ENCODE data around the gene COBLL1. TPM values are rescaled to one million over a fixed set of nuclear protein-coding genes. Genes with fewer than 3 reads are reported as not detected.
A peak's percentile ranks its signal among the peaks of the same experiment; 100 is the strongest.

Gene COBLL1
- total RNA-seq, 2 donors from 2014 or later, result 16.5 to 17.3 TPM

- WGBS, 2 experiments (ENCODE audit: insufficient coverage in 1 of 2, insufficient read length in 1 of 2), result 52 to 88% methylated on average over 2 to 8 of the region's 9 CpGs
Measured at GRCh38 chr2:164780611-164781178, 60.9 kb downstream of the COBLL1 start.

GRCh38 chr2:164779383-164780057 lies 62.1 kb downstream of the COBLL1 start:
- peaks cover 20% of the 10 kb centered on the region for H3K4me1 ChIP-seq (ENCODE audit: control insufficient read depth, insufficient read depth, low read length)
- 70 to 80% methylated on average over 4 to 7 of the region's 7 CpGs for WGBS, 2 experiments (ENCODE audit: insufficient coverage in 1 of 2, insufficient read length in 1 of 2)
- TF ChIP-seq CTCF (conservative IDR thresholded peaks at IDR 0.05), result no peak
- Mint-ChIP-seq H3K27me3 (ENCODE audit: insufficient read depth) (no peaks in the 10 kb centered on the region), H3K4me1 (peaks cover 50% of the 10 kb centered on the region), H3K27ac (peak overlapping the region; percentile 95), H3K4me3 (no peak overlapping the region), H3K9me3 (no peaks in the 10 kb centered on the region), H3K36me3 (ENCODE audit: low read depth) (no peaks in the 10 kb centered on the region)
- no peaks in the 10 kb centered on the region for H3K36me3 ChIP-seq (ENCODE audit: control insufficient read depth, insufficient read depth, low read length)
- no peak overlapping the region for H3K27ac ChIP-seq (ENCODE audit: low read depth, low read length)
- H3K9ac ChIP-seq (ENCODE audit: extremely low read depth, low read length, poor library complexity, severe bottlenecking), result no peak overlapping the region
- H3K27me3 ChIP-seq (ENCODE audit: control insufficient read depth, insufficient read depth, low read length, poor library complexity, severe bottlenecking), result no peaks in the 10 kb centered on the region
- H3K9me3 ChIP-seq (ENCODE audit: control insufficient read depth, low read length), result no peaks in the 10 kb centered on the region
- DNase-seq, result no peak
- no peak overlapping the region for H3K4me3 ChIP-seq (ENCODE audit: low read length)

More at GRCh38 chr2:164780611-164781178, 60.9 kb downstream of the COBLL1 start:
- Histone ChIP-seq H3K4me1 (ENCODE audit: control insufficient read depth, insufficient read depth, low read length) (peaks cover 16% of the 10 kb centered on the region), H3K4me3 (ENCODE audit: low read length) (peak overlapping the region; percentile 25), H3K27ac (ENCODE audit: low read depth, low read length) (peak overlapping the region; percentile 3), H3K36me3 (ENCODE audit: control insufficient read depth, insufficient read depth, low read length) (no peaks in the 10 kb centered on the region), H3K27me3 (ENCODE audit: control insufficient read depth, insufficient read depth, low read length, poor library complexity, severe bottlenecking) (no peaks in the 10 kb centered on the region), H3K9me3 (ENCODE audit: control insufficient read depth, low read length) (no peaks in the 10 kb centered on the region), H3K9ac (ENCODE audit: extremely low read depth, low read length, poor library complexity, severe bottlenecking) (peak overlapping the region; percentile 80)
- Mint-ChIP-seq H3K4me1 (peaks cover 48% of the 10 kb centered on the region), H3K4me3 (no peak overlapping the region), H3K27ac (peak overlapping the region; percentile 95), H3K27me3 (ENCODE audit: insufficient read depth) (no peaks in the 10 kb centered on the region), H3K9me3 (no peaks in the 10 kb centered on the region), H3K36me3 (ENCODE audit: low read depth) (no peaks in the 10 kb centered on the region)
- no peak for TF ChIP-seq CTCF (conservative IDR thresholded peaks at IDR 0.05)
- DNase-seq, result peak; percentile 75

- H3K4me1 ChIP-seq (ENCODE audit: control insufficient read depth, insufficient read depth, low read length), result peaks cover 20% of the 10 kb centered on the region
- no peaks in the 10 kb centered on the region for H3K9me3 Mint-ChIP-seq
- no peaks in the 10 kb centered on the region for H3K27me3 ChIP-seq (ENCODE audit: control insufficient read depth, insufficient read depth, low read length, poor library complexity, severe bottlenecking)
- H3K4me3 ChIP-seq (ENCODE audit: low read length), result no peak overlapping the region
- no peaks in the 10 kb centered on the region for H3K36me3 Mint-ChIP-seq (ENCODE audit: low read depth)
- H3K27ac Mint-ChIP-seq, result peak overlapping the region; percentile 15
- TF ChIP-seq CTCF (conservative IDR thresholded peaks at IDR 0.05), result no peak
- DNase-seq, result no peak
- no peaks in the 10 kb centered on the region for H3K27me3 Mint-ChIP-seq (ENCODE audit: insufficient read depth)
- no peaks in the 10 kb centered on the region for H3K36me3 ChIP-seq (ENCODE audit: control insufficient read depth, insufficient read depth, low read length)
- no peak overlapping the region for H3K9ac ChIP-seq (ENCODE audit: extremely low read depth, low read length, poor library complexity, severe bottlenecking)
- no peaks in the 10 kb centered on the region for H3K9me3 ChIP-seq (ENCODE audit: control insufficient read depth, low read length)
- no peak overlapping the region for H3K27ac ChIP-seq (ENCODE audit: low read depth, low read length)
- no peak overlapping the region for H3K4me3 Mint-ChIP-seq
- WGBS, 2 experiments (ENCODE audit: insufficient coverage in 1 of 2, insufficient read length in 1 of 2), result 88 to 91% methylated on average over 2 to 3 of the region's 3 CpGs
- peaks cover 48% of the 10 kb centered on the region for H3K4me1 Mint-ChIP-seq
Measured at GRCh38 chr2:164778723-164779122, 62.9 kb downstream of the COBLL1 start.

Data from endodermal cell (in vitro differentiated cells).